Activated CD4-positive, CD25-positive, alpha-beta regulatory T cell (primary cell): ENCODE measurements around the gene FAM187B.
A peak's percentile ranks its signal among the peaks of the same experiment; 100 is the strongest.

Experiments used
- DNase-seq, 4 experiments: peaks; one replicate each; lab custom pipeline; 2025; lab: John Stamatoyannopoulos, UW

FAM187B gene

DNA sequence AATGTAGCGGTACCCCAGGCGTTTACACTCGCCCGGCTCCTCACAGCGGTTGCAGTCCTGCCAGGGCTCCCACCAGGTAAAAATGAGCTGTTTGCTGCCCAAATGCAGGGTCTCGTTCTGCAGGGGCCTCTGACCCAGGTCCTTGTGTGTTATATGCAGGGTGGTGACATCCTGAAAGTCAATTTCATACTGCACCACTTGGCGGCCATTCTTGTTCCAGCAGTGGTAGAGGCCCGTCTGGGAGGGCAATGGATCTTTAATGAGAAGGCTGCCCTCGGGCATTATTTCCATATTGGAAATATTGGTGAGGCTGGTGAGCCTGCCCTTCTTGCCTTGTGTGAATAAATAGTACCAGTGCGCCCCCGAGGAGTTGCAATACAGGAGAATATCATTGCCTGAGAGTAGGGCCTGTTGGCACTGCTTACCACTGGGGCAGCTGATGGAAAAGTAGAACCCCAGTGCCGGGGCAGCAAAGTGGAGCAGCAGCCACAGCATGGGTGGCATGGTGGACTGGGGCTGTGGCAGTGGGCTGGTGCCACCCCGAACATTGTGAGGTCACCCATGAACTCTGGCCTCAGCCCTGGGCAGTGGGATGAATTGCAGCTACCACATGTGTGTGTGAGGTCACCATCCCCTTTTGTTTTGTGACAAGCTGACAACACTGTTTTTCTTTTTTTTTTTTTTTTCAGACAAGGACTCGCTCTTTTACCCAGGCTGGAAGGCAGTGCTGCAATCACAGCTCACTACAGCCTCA is at the start of gene FAM187B:
Gene FAM187B, minus strand, starts transcription at position 563 of the 754 bp plus-strand sequence. Its CDS starts 59 bp downstream, at position 504.
- DNase-seq: no peak

DNA sequence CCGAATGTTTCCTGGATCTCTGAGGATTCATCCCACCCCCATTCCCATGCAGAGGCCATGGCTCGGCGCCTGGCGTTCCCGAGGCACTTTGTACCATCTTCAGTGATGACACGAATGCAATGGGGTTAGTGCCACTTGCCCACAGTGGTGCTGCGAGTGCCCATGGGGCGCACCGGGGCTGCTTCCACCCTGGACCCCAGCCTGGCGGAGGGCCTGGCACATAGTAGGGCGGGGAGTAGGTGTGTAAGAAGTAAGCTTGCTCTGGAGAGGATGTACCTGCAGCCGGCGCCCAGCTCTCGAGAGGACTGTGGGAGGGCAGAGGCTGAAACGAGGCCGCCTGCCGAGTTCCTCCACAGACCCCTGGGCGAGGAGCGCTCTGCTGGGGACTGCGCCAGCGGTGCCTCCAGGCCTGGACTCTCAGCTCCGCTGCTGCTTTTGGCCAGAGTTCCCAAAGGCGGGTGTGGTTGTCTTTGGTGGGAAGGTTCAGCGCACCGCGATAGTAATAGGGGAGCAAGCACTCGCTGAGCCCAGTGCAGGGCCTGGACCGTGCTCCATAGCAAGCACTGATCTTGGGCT is 48.3 kb upstream of the FAM187B start:
- DNase-seq: no peak

DNA sequence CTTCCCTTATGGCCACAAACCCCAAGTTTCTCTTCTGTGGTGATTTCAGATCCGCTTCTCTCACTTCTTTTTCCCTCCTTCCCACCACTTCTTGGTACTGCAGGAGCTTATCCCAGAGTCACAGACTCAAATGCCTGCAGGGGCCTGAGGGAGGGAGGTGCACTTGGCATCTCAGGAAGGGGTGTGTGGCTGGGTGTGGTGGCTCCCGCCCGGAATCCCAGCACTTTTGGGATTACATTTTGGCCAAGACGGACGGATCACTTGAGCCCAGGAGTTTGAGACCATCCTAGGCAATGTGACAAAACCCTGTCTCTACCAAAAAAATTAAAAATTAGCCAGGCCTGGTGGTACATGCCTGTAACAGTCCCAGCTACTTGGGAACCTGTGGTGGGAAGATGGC is 45.8 kb upstream of the FAM187B start:
- no peak for DNase-seq

DNA sequence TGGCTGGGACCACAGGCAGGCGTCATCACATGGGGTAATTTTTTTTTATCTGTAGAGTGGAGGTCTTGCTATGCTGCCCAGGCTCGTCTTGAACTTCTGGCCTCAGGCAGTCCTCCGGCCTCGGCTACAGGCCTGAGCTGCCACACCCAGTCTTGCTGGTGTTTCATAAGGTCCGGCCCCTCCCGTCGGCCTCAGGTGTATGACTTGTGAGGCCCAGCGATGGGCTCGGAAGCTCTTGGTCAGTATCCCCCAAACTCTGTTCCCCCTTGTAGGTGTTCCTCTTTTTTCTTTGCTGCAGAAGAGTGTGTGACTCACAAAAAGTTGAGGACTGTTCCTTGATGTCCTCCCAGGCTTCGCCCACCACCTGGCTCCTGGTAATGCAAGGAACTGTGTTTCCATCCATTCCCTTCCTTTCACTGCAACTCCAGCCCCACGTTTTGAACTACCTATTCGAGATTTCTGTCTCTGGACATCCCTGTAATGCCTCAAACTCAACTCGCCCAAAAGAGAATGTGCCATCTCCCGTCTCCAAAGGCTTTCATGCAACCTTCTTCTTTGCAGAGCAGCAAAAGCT is 45.2 kb upstream of the FAM187B start:
- DNase-seq: no peak

DNA sequence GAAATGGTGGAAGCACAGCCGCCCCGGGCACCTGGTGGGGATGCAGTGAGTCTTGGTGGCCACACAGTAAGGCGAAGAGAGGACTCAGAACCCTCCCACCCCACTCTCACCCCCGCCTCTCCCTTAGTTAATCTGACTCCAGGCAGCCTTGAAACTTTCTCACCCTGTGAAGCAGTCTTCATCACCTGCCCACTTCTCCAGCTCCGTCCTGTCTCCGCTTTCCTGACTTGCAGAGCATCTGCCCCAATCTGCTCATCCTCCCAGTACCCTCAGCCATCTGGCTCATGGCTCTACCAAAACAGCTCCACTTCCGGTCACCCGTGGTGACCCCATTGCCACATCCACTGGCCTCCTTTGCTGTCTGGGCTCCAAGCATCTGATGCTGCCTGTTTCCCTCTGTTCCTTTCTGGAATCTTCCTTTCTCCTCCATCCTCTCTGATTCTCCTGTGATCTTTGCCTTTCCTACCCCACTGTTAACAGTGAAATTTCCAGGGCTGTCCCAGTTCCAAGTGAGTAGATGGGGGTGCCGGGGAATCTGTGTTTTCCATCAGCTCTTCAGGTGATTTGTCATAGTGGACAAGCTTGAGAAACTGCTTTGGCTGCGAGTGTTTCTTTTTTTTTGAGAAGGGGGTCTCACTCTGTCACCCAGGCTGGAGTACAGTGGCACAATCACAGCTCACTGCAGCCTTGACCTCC is 44.6 kb upstream of the FAM187B start:
- DNase-seq: no peak

DNA sequence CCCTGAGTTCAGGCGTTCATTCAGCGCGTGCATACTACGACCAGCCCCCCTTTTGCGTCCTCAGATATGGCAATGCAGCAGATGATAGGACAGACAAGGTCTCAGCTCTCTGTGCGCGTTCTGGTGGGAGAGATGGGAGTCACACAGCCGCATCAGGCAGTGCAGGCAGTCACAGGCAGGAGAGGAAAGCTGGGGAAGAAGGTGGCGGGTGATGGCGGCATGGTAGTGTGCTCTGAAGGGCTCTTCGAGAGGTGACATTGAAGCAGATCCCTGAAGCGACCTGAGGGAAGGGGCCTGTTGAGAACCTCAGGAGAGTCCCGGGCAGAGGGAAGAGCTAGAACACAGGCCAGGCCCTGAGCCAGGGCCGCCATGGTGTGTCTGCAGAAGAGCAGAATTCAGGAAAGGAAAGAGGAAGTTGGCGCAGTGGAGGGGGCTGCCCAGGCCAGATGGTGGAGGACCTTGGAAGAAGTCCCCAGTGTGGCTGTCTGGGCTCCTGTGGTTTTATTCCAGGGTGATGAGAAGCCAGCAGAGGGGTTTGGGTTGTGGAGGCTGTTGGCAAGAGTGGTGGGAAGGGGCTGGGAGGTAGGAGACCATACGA is 43.7 kb upstream of the FAM187B start:
- DNase-seq: no peak

DNA sequence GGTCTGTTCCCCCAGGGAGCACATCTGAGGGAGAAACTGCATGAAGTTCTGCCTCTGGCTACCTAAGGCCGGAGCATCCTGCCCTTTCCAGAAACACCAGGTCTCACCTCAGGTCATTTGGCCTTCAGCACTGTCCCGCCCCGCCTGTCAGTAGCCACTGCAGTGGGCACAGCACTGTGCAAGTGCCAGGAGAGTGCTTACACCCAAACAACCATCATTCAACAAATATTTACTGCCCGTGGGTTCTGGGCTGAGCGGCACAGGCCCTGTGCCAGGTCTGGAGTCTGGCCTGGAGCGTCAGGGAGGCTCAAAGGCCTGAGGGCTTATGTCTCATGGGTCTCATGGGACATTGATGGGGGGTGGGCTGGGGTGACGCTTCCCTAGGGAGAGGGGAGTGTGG is 43.0 kb upstream of the FAM187B start:
- no peak for DNase-seq

DNA sequence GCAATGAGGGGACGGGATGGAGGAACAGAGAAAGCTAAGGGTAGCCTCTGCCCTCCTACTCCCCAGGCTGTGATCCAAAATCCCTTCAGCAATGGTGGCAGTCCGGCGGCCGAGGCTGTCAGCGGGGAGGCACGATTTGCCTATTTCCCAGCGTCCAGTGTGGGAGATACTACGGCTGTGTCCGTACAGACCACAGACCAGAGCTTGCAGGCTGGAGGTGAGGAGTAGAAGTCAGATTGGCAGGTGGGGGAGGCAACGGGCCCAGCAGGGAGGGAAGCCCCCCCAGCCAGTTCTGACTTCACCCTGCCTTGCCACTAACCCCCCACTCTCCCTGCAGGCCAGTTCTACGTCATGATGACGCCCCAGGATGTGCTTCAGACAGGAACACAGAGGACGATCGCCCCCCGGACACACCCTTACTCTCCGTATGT is 41.9 kb upstream of the FAM187B start:
- no peak for DNase-seq

DNA sequence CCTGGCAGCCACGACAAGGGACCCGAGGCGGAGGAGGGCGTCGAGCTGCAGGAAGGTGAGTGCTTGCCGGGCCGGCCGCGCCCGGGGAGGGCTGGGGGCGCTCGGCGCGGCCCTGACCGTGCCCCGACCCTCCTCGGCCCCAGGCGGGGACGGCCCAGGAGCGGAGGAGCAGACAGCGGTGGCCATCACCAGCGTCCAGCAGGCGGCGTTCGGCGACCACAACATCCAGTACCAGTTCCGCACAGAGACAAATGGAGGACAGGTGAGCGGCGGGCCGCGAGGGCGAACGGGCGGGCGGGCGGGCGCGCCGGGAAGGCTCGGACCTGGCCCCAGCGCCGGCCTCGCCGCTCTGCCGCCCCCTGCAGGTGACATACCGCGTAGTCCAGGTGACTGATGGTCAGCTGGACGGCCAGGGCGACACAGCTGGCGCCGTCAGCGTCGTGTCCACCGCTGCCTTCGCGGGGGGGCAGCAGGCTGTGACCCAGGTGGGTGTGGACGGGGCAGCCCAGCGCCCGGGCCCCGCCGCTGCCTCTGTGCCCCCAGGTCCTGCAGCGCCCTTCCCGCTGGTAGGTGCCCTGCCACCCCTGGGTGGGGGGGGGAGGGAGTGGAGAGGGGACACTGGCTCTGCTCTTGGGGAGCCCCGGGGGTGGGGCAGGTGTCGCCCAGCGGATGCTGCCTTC is 41.0 kb upstream of the FAM187B start:
- peak; percentile 46 to 68 (median 64) for DNase-seq

DNA sequence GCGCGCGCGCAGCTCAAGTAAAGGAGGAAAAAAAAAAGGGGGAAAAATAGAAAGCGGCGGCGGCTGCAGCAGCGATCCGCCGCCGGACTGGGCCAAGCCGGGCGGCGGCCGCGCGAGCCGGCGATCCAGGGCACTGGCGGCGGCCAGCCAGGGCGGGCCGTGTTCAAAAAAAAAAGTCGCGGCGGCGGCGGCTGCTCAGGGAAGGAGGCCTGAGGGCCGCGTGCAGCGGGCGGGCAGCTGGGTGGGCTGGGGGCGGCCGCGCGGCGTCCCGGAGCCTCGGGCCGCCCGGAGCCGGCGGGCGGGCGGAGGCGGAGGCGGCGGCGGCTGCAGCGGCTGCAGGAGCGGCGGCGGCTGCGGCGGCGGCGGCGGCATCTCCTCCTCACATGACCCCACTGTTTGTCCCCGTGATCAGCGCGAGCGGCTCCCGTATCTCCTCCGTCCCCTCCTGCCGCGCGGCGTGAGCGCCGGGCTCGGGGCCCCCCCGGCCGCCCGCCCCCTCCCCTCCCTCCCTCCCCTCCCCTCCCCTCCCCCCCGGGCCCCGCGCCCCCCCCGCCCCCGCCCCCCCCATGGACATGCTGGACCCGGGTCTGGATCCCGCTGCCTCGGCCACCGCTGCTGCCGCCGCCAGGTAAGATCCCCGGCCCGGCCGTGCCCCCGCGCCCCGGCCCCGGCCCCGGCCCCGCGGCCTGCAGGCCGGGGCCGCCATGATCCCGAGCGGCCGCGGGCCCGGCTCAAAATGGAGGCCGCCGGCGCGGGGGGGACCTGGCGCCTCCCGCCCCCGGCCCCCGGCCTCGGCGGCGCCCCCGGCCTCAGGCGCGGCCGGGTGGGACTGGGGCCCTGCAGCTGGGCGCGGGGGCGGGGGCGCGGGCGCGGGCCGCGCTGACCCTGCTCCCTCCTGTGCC is 40.2 kb upstream of the FAM187B start, which contains the start of gene USF2:
Gene USF2, plus strand, starts transcription at position 427 of the 902 bp plus-strand sequence. Its CDS starts 140 bp downstream, at position 567.
- DNase-seq: peak; percentile 19 to 42 (median 28)

DNA sequence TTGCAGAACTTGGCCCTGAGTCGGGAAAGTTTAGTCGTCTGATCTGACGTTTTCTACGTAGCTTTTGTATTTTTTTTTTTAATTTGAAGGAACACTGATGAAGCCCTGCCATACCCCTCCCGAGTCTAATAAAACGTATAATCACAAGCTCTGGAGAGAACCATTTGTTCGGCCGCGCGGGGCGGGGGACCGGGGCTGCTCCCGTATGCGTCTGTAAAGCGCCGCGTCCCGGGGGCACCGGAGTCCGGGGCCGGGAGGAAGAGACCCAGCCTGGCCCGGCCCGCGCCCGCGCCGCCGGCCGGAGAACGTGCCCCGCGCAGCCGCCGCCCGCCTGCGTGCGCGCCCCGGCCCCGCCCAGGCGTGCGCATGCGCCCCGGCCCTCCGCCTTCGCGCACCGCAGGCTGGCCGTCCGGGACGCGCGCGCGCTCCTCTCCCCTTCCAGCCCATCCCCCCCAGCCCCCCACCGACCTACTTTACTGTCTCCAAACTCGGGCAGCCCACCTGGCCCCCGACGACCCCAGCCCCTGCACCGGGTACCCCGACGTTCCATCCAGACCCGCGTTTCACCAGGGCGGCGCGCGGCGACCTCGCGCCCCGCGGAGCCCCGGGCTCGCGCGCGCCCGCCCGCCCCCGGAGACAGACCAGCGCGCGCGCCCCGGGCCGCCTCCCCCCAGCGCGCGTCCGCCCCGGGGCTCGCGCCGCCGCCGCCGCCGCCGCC is 39.4 kb upstream of the FAM187B start:
- peak; percentile 51 to 76 (median 62) for DNase-seq

DNA sequence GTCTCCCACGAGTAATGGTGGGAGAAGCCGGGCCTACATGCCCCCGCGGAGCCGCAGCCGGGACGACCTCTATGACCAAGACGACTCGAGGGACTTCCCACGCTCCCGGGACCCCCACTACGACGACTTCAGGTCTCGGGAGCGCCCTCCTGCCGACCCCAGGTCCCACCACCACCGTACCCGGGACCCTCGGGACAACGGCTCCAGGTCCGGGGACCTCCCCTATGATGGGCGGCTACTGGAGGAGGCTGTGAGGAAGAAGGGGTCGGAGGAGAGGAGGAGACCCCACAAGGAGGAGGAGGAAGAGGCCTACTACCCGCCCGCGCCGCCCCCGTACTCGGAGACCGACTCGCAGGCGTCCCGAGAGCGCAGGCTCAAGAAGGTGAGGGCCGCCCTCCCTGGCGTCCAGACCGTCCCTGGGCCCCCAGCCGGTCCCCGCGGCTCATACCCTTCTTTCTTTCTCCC is 38.8 kb upstream of the FAM187B start:
- peak in 1 of 4 experiments; percentile 33 for DNase-seq

DNA sequence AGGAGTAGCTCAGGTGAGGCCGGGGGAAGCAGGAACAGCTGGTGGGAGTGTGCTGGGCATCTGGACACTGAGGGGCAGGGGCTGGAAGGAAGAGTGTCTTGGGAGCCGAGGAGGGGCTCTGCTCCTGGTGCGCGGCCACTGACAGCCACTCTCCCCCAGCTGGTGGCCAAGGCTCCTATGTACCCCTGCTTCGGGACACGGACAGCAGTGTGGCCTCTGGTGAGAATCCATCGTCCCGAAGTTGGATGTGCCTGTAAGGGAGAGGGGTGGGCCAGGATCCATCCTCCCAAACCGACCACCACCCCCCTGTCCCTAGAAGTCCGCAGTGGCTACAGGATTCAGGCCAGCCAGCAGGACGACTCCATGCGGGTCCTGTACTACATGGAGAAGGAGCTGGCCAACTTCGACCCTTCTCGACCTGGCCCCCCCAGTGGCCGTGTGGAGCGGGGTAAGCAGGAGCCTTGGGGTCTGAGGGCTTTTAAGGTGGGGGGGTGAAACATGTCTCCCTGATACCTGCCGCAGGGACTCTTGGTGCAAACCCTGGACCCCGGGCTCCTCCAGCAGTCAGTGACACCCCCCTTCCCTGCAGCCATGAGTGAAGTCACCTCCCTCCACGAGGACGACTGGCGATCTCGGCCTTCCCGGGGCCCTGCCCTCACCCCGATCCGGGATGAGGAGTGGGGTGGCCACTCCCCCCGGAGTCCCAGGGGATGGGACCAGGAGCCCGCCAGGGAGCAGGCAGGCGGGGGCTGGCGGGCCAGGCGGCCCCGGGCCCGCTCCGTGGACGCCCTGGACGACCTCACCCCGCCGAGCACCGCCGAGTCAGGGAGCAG is 38.2 kb upstream of the FAM187B start:
- no peak for DNase-seq

DNA sequence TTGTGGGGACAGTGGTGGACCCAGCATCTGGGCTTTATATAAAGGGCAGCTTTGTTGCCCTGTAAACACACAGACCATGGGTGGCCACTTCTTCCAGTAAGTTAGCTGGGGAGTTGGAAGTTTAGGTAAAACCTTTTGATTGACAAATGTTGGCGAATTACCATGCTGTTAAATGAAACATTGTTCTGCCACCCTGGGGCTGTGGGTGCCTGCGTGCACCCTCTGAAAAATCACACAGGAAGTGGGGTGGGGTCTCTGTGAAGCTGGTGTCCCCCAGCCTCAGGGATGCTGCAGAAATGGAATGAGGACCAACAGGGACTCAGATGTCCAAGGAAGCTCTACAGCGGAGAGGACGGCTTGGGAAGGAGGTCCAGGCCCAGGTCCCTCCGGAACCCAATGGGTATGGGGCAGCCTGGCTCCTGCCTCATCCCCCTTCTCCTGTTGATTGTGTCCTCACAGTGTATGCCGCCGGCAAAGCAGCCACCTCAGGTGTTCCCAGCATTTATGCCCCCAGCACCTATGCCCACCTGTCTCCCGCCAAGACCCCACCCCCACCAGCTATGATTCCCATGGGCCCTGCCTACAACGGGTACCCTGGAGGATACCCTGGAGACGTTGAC is 37.5 kb upstream of the FAM187B start:
- no peak for DNase-seq

DNA sequence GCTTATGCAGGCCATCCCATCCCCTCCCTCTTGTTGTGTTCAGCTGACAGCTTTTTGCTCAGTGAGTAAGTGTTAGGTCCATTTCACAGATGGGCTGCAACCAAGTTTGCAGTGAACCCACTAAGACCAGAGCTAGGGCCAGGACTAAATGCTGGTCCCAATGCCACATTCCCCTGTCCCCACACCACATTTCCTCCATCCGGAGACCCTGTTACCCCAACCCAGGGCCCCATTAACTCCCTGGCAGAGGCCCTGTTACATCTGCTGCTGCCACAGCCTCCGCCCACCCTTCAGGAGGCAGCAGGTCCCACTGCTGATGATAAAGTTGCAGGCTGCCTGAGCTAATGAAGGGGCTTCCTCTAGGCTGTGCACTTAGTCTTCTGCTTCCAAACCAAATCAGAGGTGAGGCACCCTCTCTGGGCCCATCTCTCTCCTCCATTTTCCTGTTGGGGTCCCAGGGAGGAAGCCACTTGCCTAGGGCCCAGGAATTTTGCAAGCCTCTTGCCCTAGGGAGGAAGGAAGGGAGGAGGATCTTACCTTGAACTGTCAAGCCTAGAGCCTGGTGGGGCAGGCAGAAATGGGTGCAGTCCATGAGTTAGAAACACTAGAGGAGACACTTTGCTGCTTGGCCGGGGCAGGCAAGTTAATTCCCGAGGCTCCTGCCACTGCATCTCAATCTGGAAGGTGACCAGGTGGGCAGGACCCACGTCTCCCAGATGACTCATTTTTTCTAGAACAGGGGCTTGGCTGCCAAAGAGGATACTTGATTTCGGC is 36.8 kb upstream of the FAM187B start:
- DNase-seq: no peak

DNA sequence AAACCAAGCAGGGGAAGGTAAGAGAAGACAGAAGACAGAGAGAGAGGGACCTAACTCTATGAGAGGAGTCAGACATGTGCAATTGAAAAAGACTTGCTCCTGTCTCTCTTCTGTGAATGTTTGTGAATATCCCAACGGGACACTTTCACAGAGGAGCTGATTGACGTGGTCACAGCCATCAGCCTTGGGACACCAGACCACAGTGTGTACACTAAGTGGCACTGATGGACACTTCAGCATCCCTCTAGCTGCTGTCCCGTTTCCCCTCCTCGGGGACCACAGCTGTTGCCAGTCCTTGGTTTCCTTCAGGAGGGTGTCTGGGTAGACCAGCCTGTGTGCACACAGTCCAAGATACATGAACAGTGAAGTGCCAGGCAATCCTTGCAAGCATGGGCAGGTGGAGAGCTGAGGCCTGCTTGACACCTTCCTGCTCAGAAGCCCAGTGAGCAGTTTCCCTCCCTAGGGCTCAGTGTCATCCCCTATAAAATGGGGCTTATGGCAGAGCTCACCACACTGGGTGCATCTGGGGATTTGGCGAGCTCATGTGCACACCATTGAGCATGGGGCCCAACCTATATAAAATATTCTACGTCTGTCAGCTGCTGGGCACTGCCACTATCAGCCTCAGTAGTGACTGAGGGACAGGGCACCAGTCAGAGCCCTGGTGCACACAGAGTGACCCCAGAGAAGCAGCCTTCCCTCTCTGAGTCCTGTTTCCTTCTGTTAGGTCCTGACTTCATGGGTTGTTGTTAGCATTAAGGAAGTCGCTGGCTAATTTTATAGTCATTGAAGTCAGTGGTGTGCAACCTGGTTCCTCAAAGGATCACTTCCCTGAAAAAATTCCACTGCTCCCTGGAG is 36.0 kb upstream of the FAM187B start:
- no peak for DNase-seq
